Parathyroid adenoma (tissue), 2 donors: Measurements from ENCODE around the gene ABTB1.

ENCODE experiments used
- H2AFZ ChIP-seq: fragments of 300-600 bp; sonication (generic); one replicate; pipeline ENCODE4 v1.7.0; 2017; ENCODE audit warnings: antibody characterized with exemption, mild to moderate bottlenecking
- H3K27ac ChIP-seq: fragments of 300-600 bp; sonication (generic); one replicate; pipeline ENCODE4 v1.7.0; 2017
- H3K27me3 ChIP-seq: fragments of 300-600 bp; sonication (generic); one replicate; pipeline ENCODE4 v1.7.0; 2017; ENCODE audit warnings: low read length; ENCODE audit not compliant: control insufficient read depth, insufficient read depth
- H3K36me3 ChIP-seq: fragments of 300-600 bp; sonication (generic); one replicate; pipeline ENCODE4 v1.7.0; 2017; ENCODE audit warnings: low read length; ENCODE audit not compliant: control insufficient read depth, insufficient read depth
- H3K4me1 ChIP-seq: fragments of 300-600 bp; sonication (generic); one replicate; pipeline ENCODE4 v1.7.0; 2017; ENCODE audit warnings: control low read depth
- H3K4me2 ChIP-seq: fragments of 300-600 bp; sonication (generic); one replicate; pipeline ENCODE4 v1.7.0; 2017; ENCODE audit warnings: low read length
- H3K4me3 ChIP-seq: fragments of 300-600 bp; sonication (generic); one replicate; pipeline ENCODE4 v1.7.0; 2017; ENCODE audit warnings: low read depth, low read length
- H3K79me2 ChIP-seq: fragments of 300-600 bp; sonication (generic); one replicate; pipeline ENCODE4 v1.7.0; 2017; ENCODE audit warnings: control low read depth
- H3K9ac ChIP-seq: fragments of 300-600 bp; sonication (generic); one replicate; pipeline ENCODE4 v1.7.0; 2017; ENCODE audit warnings: mild to moderate bottlenecking
- H3K9me3 ChIP-seq: fragments of 300-600 bp; sonication (generic); one replicate; pipeline ENCODE4 v1.7.0; 2017; ENCODE audit warnings: low read length; ENCODE audit not compliant: control insufficient read depth
- TF ChIP-seq, protein P1 (sequence below): fragments of 300-600 bp; sonication (generic); IDR thresholded peaks from one replicate; pipeline ENCODE4 v1.7.0; 2017; ENCODE audit warnings: antibody characterized with exemption, mild to moderate bottlenecking
- donor health status: primary hyperparathyroidism.

Gene ABTB1

DNA sequence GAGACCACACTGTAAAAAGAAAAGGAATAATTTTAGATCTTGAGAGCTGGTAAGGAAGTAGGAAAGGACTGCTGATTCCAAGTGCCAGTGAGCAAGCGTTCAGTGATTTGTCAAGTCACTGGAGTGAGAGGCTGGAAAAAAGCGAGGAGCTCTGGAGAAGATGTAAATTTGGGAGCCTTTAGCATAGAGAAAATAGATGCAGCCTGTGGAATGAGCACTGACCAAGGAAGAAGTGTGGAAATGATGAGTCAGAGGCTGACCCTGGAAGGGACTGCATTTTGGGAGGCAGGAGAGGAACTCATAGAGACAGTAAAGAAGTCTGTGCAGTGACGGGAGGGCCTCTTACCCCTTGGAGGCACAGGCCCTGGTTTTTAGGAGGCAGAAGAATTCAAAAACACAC is 17.1 kb upstream of the ABTB1 start:
- TF ChIP-seq, protein P1, sequence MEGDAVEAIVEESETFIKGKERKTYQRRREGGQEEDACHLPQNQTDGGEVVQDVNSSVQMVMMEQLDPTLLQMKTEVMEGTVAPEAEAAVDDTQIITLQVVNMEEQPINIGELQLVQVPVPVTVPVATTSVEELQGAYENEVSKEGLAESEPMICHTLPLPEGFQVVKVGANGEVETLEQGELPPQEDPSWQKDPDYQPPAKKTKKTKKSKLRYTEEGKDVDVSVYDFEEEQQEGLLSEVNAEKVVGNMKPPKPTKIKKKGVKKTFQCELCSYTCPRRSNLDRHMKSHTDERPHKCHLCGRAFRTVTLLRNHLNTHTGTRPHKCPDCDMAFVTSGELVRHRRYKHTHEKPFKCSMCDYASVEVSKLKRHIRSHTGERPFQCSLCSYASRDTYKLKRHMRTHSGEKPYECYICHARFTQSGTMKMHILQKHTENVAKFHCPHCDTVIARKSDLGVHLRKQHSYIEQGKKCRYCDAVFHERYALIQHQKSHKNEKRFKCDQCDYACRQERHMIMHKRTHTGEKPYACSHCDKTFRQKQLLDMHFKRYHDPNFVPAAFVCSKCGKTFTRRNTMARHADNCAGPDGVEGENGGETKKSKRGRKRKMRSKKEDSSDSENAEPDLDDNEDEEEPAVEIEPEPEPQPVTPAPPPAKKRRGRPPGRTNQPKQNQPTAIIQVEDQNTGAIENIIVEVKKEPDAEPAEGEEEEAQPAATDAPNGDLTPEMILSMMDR: no peak
- H3K36me3 ChIP-seq: no peaks in the 10 kb centered on the region
- no peak overlapping the region for H3K4me3 ChIP-seq
- no peaks in the 10 kb centered on the region for H3K79me2 ChIP-seq
- no peak overlapping the region for H3K9ac ChIP-seq
- peaks cover 6% of the 10 kb centered on the region for H3K4me1 ChIP-seq
- no peaks in the 10 kb centered on the region for H3K9me3 ChIP-seq
- peak overlapping the region; percentile 24 for H3K27ac ChIP-seq
- peak overlapping the region; percentile 39 for H2AFZ ChIP-seq
- H3K27me3 ChIP-seq: no peaks in the 10 kb centered on the region
- no peak overlapping the region for H3K4me2 ChIP-seq

DNA sequence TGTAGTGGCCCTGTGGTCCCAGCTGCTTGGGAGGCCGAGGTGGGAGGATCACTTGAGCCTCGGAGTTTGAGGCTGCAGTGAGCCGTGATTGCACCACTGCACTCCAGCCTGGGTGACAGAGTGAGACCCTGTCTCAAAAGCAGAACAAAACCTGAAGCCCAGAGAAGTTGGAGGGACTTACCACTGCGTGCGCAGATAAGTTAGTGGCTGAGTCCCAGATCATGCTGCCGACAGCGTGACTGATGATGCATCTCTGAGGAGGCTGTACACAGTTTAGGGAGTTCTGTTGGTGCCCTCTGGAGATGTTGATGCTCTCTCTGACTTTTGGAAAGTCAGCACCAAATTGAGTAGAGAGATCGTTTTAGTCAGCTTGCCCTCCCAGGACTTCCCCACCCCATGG is 15.8 kb upstream of the ABTB1 start:
- H3K4me2 ChIP-seq: no peak overlapping the region
- H3K9me3 ChIP-seq: no peaks in the 10 kb centered on the region
- no peak overlapping the region for H2AFZ ChIP-seq
- H3K9ac ChIP-seq: no peak overlapping the region
- no peaks in the 10 kb centered on the region for H3K79me2 ChIP-seq
- TF ChIP-seq, protein P1: no peak
- no peaks in the 10 kb centered on the region for H3K27me3 ChIP-seq
- no peak overlapping the region for H3K27ac ChIP-seq
- no peaks in the 10 kb centered on the region for H3K36me3 ChIP-seq
- peaks cover 6% of the 10 kb centered on the region for H3K4me1 ChIP-seq
- H3K4me3 ChIP-seq: no peak overlapping the region

DNA sequence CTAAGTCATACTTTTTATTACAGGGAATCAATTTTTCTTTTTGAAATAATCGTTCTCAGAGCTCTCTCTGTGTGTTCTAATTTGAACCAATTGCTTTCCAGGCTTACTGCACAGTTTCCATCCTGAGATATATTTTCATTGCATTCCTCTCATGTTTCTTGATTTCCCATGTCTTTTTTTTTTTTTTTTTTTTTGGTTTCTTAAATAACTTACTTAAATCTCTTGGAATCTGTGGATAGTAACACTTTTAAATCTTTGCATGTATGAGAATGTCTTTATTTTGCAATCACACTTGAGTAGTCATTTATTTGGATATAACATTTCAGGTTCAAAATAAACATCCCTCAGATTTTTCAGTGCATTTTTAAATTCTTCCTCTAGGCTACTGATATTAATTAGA is 14.5 kb upstream of the ABTB1 start:
- H3K9ac ChIP-seq: no peak overlapping the region
- TF ChIP-seq, protein P1: no peak
- H3K27ac ChIP-seq: no peak overlapping the region
- no peaks in the 10 kb centered on the region for H3K27me3 ChIP-seq
- H3K79me2 ChIP-seq: no peaks in the 10 kb centered on the region
- no peak overlapping the region for H2AFZ ChIP-seq
- no peaks in the 10 kb centered on the region for H3K9me3 ChIP-seq
- H3K4me3 ChIP-seq: no peak overlapping the region
- H3K4me2 ChIP-seq: no peak overlapping the region
- H3K36me3 ChIP-seq: no peaks in the 10 kb centered on the region
- H3K4me1 ChIP-seq: peaks cover 6% of the 10 kb centered on the region

DNA sequence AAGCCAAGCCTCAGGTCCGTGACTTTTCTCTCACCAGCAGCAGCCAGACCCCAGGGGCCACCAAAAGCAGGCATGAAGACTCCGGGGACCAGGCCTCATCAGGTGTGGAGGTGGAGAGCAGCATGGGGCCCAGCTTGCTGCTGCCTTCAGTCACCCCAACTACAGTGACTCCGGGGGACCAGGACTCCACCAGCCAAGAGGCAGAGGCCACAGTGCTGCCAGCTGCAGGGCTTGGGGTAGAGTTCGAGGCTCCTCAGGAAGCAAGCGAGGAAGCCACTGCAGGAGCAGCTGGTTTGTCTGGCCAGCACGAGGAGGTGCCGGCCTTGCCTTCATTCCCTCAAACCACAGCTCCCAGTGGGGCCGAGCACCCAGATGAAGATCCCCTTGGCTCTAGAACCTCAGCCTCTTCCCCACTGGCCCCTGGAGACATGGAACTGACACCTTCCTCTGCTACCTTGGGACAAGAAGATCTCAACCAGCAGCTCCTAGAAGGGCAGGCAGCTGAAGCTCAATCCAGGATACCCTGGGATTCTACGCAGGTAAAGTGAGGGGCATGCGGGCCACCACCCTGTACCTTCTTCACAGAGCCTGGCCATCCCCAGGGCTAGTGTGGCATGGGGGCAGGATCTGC is 12.0 kb upstream of the ABTB1 start:
- peaks cover 2% of the 10 kb centered on the region for H3K4me1 ChIP-seq
- no peak overlapping the region for H3K4me3 ChIP-seq
- no peak overlapping the region for H2AFZ ChIP-seq
- no peaks in the 10 kb centered on the region for H3K9me3 ChIP-seq
- TF ChIP-seq, protein P1: no peak
- no peak overlapping the region for H3K9ac ChIP-seq
- H3K79me2 ChIP-seq: no peaks in the 10 kb centered on the region
- no peaks in the 10 kb centered on the region for H3K27me3 ChIP-seq
- H3K36me3 ChIP-seq: no peaks in the 10 kb centered on the region
- H3K27ac ChIP-seq: no peak overlapping the region
- H3K4me2 ChIP-seq: no peak overlapping the region

DNA sequence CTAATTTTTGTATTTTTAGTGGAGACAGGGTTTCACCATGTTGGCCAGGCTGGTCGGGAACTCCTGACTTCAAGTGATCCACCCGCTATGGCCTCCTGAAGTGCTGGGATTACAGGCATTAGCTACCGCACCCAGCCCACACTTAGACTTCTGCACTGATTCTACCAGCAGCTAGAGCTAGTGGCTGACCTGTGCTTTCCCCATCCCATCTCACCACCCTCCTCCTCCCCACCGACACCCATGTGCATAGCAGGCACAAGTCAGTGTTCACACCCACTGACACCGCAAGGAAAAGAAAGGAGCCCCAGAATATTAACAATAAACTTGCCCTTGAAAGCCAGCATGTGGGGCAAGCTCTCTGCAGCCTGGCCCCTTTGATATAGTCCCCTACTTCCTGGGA is 11.2 kb upstream of the ABTB1 start:
- TF ChIP-seq, protein P1: no peak
- no peaks in the 10 kb centered on the region for H3K36me3 ChIP-seq
- H3K27me3 ChIP-seq: no peaks in the 10 kb centered on the region
- no peak overlapping the region for H3K4me2 ChIP-seq
- H3K27ac ChIP-seq: no peak overlapping the region
- H2AFZ ChIP-seq: no peak overlapping the region
- no peaks in the 10 kb centered on the region for H3K79me2 ChIP-seq
- H3K4me1 ChIP-seq: no peaks in the 10 kb centered on the region
- H3K4me3 ChIP-seq: no peak overlapping the region
- no peak overlapping the region for H3K9ac ChIP-seq
- H3K9me3 ChIP-seq: no peaks in the 10 kb centered on the region
